DLD1 (cell line): ENCODE results near the gene KPNA5.
"Not testable (repeated sequence)": the region's sequence is repeated elsewhere in the genome, so short reads cannot be mapped to it uniquely, and the experiment has no call there.

Experiments used
- in situ Hi-C: cut with HindIII; loops from 2 replicates; pipeline ENCODE4 v1.10.0; 2017; ENCODE audit warnings: low sequenced_read_pairs

Gene KPNA5

GRCh38 chr6:116680880-116681672 lies at the start of gene KPNA5:
TSS of gene KPNA5 (plus strand) at chr6:116681211. CDS start at chr6:116681335, 124 bp downstream.
- in situ Hi-C loops, result no loop called here

GRCh38 chr6:116631379-116631990 lies 49.5 kb upstream of the KPNA5 start:
- in situ Hi-C loops, result no loop called here

GRCh38 chr6:116633685-116634084 lies 47.3 kb upstream of the KPNA5 start:
- in situ Hi-C loops, result no loop called here

GRCh38 chr6:116648156-116648555 lies 32.9 kb upstream of the KPNA5 start:
- in situ Hi-C loops, result no loop called here

DNA sequence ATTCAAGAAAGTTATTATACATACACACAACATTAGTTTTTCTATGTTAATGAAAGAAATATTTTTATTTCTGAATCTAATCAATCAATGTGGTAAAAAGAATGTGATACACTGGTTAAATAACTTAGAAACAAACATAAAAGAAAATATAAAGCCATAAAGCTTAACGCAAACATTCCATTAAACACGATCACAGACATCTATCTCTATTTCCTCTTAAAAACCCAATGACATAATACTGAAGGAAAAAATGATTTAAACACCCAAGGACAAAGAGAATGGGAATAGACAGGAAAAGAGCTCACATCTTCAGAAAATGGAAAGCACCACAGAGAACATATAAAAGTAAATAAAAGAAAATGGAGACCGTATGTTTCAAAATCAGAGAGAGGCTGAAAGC lies 31.9 kb upstream of the KPNA5 start:
- in situ Hi-C loops, result no loop called here

GRCh38 chr6:116651916-116652315 lies 29.1 kb upstream of the KPNA5 start:
- in situ Hi-C loops, result no loop called here

DNA sequence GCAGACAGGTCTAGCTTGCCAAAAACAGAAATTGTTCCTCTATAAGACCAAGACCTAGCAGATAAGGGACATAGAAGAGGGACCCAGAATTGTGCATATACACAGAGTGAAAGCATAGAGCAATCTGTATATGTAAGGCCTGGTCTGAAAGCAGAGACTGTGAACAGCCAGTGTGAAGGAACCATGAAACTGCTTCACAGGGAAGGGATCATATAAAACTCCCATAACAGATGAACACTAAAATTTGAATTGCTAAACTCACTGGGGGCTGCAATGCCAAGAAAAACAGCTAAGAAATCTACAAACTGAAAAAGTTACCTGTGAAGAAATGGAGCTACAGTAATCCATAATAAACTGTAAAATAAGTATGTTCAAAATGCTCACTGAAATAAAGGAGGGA lies 19.4 kb upstream of the KPNA5 start:
- in situ Hi-C loops, result no loop called here

GRCh38 chr6:116662202-116662601 lies 18.8 kb upstream of the KPNA5 start:
- in situ Hi-C loops, result no loop called here

DNA sequence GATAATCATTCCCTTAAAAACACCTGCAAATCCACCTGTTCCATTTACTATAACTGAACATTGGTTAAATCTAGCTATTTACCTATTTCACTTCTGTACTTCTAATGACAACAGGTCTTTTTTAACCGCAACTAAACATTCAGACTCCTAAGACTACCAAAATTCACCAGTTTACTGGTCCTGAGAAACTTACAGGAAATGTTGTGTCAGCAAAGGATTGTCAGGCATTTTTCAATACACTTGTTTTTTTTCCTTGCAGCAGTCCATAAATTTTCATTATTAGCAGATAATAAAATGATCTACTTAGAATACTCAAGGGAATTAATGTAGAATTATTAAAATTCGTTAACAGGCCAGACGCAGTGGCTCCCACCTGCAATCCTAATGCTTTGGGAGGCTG lies 17.7 kb upstream of the KPNA5 start:
- in situ Hi-C loops, result no loop called here

- in situ Hi-C loops, result not testable (repeated sequence)
These were observed 16.8 kb upstream of the KPNA5 start for GRCh38 chr6:116664169-116664568.

DNA sequence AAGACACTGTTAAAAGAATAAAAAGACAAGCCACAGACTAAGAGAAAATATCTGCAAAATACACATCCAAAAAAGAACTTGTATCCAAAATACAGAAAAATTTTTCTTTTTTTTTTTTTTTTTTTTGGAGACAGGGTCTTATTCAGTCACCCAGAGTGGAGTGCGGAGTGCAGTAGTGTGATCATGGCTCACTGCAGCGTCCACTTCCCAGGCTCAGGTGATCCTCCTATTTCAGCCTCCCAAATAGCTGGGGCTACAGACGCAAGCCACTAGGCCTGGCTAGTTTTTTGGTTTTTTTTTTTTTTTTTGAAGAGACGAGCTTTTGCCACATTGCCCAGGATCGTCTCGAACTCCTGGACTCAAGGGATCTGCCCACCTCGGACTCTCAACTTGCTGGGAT lies 15.5 kb upstream of the KPNA5 start:
- in situ Hi-C loops, result no loop called here

DNA sequence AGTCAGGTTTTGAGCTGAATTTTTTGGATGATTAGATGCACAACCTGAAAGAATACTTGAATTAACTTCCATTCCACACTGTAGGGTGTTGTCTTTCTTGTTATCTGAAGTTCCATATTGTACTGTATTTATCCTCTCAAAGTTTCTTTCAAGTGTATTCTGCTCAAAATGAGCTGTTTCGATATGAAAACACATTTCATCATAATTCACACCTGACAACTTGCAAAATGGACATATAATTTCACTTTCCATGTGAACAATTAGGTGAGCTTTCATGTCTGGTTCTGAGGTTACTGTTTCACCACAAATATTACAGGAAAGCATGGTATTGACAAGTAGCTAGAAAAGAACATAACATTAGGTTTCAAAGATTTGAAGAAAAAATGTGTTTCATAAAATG lies 14.1 kb upstream of the KPNA5 start:
- in situ Hi-C loops, result no loop called here

GRCh38 chr6:116667623-116668022 lies 13.4 kb upstream of the KPNA5 start:
- in situ Hi-C loops, result no loop called here

DNA sequence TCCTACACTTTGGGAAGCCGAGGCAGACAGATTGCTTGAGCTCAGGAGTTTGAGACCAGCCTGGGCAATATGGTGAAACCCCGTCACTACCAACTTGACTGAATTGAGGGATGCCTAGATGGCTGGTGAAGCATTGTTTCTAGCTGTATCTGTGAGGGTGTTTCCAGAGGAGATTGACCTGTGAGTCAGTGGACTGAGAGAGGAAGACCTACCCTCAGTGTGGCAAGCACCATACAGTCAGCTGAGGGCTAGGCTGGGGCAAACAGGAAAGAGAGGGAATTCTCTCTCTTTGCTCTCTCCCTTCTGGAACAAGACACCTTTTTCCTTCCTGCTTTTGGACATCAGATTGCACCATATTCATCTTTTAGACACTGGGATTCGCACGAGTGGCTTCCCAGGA lies 8.7 kb upstream of the KPNA5 start:
- in situ Hi-C loops, result no loop called here

GRCh38 chr6:116676021-116676420 lies 5.0 kb upstream of the KPNA5 start:
- in situ Hi-C loops, result no loop called here

DNA sequence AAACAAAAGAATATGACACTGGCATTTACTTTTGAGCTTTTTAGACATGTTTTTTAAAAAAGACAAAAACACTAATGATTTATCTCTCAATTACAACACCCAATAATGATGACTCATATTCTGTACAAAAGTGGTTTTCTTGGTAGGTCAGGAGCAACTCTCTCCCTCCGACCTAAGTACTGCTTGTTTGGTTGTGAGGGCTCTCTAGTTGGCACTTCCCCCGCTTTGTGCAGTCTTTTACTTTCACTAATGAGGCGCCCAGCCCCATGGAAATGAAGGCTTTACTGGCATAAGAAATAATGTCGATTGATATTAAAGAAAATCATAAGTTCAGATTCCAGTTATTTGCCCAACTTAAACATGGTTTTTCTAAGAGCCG lies 1.3 kb downstream of the KPNA5 start:
- in situ Hi-C loops, result no loop called here

DNA sequence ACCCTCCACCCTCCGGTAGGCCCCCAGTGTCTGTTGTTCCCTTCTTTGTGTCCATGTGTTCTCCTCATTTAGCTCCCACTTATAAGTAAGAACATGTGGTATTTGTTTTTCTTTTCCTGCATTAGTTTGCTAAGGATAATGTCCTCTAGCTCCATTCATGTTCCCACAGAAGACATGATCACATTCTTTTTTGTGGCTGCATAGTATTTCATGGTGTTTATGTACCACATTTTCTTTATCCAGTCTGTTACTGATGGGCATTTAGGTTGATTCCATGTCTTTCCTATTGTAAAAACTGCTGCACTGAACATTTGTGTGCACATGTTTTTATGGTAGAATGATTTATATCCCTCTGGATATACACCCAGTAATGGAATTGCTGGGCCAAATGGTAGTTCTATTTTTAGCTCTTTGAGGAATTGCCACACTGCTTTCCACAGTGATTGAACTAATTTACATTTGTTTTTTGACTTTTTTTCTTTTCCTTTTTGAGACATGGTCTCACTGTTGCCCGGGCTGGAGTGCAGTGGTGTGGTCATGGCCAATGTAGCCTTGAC lies 4.5 kb downstream of the KPNA5 start:
- in situ Hi-C loops, result no loop called here

DNA sequence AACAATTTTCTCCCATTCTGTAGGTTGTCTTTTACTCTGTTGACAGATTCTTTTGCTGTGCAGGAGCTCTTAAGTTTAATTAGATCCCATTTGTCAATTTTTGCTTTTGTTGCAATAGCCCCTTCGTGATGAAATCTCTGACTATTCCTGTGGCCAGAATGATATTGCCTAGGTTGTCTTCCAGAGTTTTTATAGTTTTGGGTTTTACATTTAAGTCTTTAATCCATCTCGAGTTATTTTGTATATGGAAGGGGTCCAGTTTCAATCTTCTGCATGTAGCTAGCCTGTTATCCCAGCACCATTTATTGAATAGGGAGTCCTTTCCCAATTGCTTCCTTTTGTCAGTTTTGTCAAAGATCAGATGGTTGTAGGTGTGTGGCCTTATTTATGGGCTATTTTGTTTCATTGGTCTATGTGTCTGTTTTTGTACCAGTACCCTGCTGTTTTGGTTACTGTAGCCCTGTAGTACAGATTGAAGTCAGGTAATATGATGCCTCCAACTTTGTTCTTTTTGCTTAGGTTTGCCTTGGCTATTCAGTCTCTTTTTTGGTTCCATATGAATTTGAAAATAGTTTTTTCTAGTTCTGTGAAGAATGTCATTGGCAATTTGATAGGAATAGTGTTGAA lies 5.6 kb downstream of the KPNA5 start:
- in situ Hi-C loops, result not testable (repeated sequence)

DNA sequence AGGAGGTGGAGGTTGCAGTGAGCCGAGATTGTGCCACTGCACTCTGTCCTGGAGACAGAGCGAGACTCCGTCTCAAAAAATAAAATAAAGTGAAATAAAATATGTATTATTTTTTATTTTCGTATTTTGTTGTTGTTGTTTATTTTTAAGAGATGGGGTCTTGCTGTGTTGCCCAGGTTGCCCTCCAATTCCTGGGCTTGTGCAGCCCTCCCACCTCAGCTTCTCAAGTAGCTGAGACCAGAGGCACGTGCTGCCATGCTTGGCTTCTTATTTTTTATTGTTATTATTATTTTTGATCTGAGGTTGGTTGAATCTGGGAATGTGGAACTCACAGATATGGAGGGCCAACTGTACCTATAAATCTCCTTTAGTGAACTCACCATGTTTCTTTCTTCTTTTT lies 10.1 kb downstream of the KPNA5 start:
- in situ Hi-C loops, result no loop called here

GRCh38 chr6:116692873-116693272 lies 11.9 kb downstream of the KPNA5 start:
- in situ Hi-C loops, result not testable (repeated sequence)

DNA sequence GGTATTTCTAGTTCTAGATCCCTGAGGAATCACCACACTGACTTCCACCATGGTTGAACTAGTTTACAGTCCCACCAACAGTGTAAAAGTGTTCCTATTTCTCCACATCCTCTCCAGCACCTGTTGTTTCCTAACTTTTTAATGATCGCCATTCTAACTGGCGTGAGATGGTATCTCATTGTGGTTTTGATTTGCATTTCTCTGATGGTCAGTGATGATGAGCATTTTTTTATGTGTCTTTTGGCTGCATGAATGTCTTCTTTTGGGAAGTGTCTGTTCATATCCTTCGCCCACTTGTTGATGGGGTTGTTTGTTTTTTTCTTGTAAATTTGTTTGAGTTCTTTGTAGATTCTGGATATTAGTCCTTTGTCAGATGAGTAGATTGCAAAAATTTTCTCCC lies 12.3 kb downstream of the KPNA5 start:
- in situ Hi-C loops, result not testable (repeated sequence)

GRCh38 chr6:116695401-116695800 lies 14.4 kb downstream of the KPNA5 start:
- in situ Hi-C loops, result no loop called here
